HG03469 (cell line): Measurements from ENCODE around the gene DNHD1.
A peak's percentile ranks its signal among the peaks of the same experiment; 100 is the strongest.

Experiments
- ATAC-seq: cut with Tn5 transposase; IDR thresholded peaks from one replicate; pipeline ENCODE4 v1.9.1; 2021; ENCODE audit warnings: mild to moderate bottlenecking, moderate library complexity, moderate number of reproducible peaks; ENCODE audit not compliant: unreplicated experiment

Gene DNHD1

DNA sequence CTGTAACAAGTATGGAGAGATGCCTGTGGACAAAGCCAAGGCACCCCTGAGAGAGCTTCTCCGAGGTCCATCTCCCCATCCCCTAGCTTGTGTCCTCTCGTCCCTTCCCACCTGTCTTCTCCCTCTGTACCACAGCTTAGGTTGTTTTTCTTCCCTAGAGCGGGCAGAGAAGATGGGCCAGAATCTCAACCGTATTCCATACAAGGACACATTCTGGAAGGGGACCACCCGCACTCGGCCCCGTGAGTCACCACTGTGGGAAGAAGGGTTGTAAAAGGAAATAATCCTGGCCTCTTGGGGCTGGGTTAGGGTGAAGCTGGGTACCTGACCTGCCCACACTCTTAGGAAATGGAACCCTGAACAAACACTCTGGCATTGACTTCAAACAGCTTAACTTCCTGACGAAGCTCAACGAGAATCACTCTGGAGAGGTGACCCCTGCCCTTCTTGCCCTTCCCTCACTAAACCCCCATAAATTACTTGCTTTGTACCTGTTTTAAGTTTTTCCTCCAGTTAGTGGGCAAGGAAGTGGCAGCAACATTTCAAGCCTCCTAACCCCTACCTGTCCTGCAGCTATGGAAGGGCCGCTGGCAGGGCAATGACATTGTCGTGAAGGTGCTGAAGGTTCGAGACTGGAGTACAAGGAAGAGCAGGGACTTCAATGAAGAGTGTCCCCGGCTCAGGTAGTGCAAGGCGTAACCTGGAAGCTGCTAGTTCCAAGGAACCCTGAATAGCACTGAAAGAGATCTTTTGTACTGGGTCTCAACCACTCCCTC is 111.8 kb downstream of the DNHD1 start:
- no peak for ATAC-seq

- no peak for ATAC-seq
Measured at GRCh38 chr11:6609502-6610015, 112.5 kb downstream of the DNHD1 start.

- ATAC-seq, result no peak
Measured at GRCh38 chr11:6610591-6610990, 113.5 kb downstream of the DNHD1 start.

DNA sequence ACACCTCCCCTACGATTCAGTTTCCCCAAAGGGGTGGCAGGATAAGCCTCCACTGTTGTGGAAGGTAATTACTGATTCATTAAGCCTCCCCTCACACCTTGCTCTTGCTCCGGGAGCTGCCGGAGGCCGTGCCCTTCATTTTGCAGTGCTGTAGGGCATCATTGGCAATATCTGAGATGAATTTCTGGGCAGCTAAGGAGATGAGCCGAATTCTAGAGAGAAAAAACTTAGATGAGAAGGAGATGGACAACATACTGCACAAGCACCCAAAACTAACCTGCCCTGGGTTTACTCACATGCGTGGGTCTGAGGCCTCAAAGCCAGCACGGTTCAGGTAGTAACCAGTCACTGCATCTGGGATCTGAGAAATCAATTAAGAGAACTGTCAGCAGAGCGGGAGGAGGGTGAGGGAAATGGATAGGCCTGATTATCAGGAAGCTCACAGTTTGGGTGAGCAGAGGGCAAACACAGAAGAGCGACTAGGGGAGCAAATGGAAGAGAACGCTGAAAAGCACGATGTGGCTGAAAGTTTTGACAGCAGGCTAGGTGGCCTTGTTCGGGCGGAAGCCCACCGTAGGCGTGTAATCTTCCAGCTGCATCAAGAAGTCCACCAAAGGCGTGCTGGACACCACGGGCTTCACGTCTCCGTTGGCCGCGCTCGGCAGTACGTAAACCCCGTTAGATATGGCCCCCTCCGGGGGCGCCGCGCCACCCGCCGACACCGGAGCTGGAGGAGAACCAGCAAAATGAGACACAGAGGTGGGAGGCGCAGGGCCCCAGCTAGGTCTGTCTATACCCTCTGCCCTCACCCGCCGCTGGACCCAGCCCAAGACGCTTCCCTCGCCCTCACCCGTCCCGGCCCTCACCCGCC is 114.2 kb downstream of the DNHD1 start:
- no peak for ATAC-seq

DNA sequence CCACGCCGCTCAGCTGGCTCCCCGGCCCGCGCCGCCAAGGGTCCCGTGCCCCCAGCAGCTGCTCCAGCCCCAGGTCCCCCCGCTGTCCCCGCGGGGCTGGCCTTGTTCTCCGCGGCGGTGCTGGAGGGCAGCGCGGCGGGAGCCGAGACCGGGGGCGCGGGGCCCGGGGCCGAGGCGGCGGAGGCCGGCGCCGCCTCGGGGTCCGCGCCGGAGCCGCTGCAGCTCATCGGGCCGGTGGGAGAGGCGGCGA is 114.8 kb downstream of the DNHD1 start:
- no peak for ATAC-seq

DNA sequence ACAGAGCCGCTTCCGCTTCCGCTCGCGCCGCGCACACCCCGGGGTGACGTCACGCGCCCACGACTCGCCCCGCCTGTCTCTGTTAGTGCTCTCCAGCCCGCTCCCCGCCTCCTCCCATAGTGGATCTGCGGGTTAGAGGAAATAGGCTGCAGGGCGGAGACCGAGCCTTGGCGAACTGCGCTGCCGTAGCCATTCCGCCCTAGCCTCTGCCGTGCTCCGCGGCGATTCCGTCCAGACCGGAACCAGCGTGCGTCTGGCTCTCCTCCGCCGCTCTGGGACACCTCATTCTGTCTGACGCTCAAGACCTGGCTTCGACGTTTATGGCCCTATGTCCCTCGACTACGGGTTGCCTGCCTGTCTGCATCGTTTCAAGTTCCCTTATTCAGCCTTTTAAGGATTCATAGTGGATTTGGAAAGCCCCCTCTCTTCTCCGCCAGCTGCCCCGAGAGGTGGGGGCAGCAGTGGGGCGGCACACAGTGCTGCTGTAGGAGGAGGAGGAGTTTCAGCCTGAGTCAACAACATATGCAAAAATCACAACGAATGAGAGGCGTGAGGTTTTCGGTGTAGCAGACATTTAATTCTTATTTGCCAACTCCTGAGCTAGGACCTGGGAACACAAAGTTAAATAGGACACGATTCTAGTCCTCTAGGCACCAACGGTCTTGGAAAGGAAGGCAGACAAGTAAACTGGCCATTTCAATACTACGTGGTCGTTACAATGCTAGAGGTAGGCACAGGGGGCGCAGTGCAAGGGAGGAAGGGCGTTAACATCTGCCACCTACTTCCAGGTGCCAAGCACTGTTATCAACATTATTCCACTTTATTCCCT is 115.3 kb downstream of the DNHD1 start, which contains the start of gene TAF10:
Gene TAF10 (minus strand): TSS at position 4 of the 829 bp plus-strand sequence. CDS start 27 bp downstream, outside the sequence.
- ATAC-seq, result peak; percentile 68

GRCh38 chr11:6613496-6613895 is 116.4 kb downstream of the DNHD1 start:
- ATAC-seq, result no peak

DNA sequence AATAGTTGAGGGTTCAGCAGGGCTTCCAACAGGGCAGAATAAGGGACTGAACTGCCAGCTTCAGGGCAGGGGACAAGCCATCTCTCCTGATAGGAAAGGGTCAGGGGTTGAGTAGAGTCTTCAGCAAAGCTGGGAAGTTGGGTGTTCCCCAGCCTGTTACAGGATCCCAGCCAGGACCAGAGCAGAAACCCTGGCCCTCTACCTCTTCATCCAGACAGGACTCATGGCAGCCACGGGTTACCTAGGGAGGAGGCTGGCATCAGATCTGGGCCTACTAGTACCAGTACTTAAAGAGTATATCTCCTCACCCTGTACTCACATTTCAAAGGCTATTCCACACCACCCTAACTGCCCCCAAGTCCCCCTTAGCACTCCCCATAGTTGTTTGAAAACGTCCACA is 117.4 kb downstream of the DNHD1 start:
- no peak for ATAC-seq

DNA sequence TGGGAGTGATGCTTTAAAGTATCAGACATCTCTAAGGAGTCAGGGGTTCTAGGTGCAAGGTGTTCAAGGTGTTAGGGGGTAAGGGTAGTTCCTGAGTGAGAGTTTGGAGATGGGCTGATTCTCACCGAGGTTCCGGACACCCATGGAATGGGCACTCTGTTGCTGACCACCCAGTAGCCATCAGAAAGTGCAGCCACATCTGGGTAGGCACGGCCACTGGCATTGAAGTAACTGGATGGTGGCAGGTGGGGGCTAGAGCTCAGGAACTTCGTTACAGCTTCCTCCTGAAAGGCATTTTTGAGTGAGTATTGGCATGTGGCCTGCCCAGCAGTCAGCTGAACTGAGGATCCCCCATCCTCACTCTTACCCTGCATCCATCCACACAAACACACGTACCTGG is 118.0 kb downstream of the DNHD1 start:
- no peak for ATAC-seq

GRCh38 chr11:6615882-6616585 is 119.0 kb downstream of the DNHD1 start:
- no peak for ATAC-seq

DNA sequence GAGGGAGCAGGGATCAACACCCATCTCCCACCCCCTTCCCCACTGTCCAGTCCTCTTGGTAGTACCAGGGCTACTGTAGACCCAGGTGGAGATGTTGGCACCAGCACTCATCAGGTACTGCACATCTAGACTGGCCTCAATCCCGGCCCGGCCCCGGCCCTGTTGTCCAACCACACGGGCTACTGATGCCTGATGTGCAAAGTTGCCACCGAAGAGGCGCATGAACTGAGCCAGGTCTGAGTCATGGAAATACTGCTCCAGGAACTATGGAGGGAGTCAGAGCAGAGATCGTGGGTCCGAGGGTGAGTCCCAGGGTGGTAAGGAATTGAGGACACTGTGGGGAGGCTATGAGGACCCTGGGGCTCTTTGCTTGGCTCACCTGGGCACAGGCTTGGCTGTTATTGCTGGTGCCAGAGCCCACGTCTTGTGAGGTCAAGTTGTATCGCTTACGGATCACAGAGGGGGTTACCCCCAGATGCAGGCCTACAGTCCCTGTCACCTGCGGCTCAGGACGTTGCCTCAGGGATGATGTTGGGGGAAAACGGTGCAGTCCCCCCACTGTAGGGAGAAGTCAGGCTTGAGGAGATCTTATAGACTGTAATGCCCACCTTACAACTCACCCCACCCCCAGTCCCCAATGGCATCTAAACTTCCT is 119.6 kb downstream of the DNHD1 start:
- ATAC-seq, result no peak

GRCh38 chr11:6617315-6617781 is 120.3 kb downstream of the DNHD1 start:
- ATAC-seq, result no peak

- no peak for ATAC-seq
Measured at GRCh38 chr11:6618117-6619003, 121.3 kb downstream of the DNHD1 start.

DNA sequence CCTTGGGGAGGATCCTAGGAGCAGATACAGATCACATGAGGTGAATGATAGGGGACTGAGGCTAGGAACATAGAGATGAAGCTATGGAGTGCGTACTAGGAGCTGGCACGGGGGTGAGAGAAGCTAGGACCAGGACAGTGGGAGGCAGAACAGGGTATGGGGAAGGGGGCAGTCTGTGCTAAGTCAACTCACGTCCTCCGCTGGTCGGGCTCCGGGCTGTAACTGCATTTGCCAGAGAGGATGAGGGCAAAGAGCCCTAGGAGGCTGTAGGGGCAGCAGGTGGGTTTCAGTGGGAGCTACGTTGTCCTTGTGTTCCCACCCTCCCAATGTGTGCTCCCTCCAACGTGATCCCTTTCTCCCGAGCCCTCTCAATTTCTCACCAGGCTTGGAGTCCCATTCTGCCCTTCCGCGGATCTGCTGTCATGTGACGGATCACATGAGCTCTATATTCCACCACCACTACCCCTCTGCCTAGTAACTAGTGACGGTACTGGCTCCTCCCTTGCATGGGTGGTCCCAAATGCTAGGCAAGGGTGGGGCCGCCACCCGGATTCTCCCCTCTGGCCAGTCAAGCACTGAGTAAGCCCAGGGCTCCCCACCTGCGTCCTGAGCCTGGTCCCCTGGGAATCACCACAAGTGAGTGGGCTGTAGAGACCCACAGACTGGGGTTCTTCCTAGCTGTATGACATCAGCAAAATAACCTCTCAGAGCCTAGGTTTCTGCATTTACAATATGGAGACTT is 122.1 kb downstream of the DNHD1 start, which contains the start of gene TPP1:
Gene TPP1 (minus strand): TSS at position 419 of the 742 bp plus-strand sequence. CDS start 22 bp downstream, at position 397.
- peak; percentile 97 for ATAC-seq

DNA sequence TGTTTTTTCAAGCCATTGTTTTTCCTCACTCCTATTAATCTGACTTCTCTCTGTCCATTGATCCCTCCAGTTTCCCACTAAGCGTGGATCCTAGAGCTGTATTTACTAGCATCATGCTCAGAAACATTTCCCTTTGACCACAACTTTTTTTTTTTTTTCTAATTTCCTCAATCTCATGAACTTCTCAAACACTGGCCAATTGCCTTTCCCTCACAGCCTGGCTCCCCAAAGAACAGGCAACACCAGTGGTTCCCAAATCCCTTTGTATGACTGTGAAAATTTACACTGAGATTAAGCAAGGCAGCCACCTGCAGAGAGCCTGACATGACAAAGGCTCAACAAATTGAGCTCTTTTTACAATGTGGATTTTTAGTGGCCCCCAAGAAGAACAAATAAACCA is 123.6 kb downstream of the DNHD1 start:
- no peak for ATAC-seq
